GM18526 (cell line): ENCODE measurements around the gene NYAP1.

Experiments
- POLR2A ChIP-seq: IDR thresholded peaks from 3 replicates; pipeline ENCODE4 v1.6.1; 2011; ENCODE audit not compliant: insufficient read length; ENCODE audit errors: extremely low read depth

The NYAP1 gene

DNA sequence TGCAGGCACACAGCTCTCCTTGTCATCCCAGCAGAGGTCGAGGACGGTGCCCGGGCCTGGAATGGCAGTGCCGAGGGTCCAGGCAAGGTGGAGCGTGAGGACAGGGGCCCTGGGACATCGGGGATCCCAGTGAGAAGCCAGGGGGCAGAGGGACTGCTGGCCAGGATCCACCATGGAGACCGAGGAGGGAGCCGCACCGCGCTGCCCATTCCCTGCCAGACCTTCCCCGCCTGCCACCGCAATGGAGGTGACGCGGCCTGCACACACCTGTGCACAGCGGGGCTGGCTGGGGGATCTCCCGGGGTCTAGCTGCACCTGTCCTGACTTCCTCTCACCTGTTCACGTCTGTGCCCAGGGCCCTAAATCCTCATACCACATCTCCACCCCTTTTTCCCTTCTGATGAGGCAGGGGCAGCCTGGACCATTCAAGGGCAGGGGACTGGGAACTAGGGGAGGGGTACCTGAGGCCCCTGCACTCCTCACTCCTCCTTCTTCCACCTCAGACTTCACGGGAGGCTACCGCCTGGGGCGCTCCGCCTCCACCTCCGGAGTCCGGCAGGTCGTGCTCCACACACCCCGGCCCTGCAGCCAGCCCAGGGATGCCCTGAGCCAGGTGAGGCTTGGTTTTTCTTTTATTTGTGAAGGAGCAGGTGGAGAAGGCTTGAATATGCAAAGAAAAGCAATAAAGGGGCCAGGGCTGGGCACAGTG lies 6.9 kb downstream of the NYAP1 start:
- no peak for TF ChIP-seq POLR2A

DNA sequence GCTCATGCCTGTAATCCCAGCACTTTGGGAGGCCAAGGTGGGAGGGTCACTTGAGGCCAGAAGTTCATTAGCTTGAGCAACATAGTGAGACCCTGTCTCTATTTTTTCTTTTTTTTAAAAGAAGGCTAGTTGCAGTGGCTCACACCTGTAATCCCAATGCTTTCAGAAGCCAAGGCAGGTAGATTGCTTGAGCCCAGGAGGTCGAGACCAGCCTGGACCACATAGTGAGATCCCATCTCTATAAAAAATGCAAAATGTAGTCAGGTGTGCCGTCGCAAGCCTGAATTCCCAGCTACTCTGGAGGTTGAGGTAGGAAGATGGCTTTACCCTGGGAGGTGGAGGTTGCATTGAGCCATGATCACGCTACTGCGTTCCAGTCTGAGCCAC lies 7.5 kb downstream of the NYAP1 start:
- TF ChIP-seq POLR2A, result no peak

DNA sequence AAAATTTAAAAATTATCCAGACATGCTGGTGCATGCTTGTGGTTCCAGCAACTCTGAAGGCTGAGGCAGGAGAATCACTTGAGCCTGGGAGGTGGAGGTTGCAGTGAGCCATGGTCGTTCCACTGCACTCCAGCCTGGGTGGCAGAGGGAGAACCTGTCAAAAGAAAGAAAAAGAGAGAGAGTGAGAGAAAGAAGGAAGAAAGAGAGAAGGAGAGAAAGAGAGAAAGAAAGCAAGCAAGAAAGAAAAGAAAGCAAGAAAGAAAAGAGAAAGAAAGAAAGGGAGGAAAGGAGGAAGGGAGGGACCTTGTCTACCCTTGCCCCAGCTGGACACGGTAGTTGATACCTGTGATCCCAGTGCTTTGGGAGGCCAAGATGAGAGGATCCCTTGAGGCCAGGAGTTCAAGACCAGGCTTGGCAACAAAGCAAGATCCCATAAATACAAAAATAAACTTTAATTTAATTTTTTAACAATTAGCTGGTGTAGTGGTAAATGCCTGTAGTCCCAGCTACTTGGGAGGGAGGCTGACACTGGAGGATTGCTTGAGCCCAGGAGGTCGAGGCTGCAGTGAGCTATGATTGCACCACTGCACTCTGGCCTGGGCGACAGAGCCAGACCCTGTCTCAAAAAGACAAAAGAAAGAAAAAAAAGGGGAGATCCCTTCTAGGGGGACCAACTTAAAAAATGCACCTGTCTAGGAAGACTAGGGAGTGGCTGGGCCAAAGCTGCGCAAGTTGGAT lies 9.2 kb downstream of the NYAP1 start:
- no peak for TF ChIP-seq POLR2A

DNA sequence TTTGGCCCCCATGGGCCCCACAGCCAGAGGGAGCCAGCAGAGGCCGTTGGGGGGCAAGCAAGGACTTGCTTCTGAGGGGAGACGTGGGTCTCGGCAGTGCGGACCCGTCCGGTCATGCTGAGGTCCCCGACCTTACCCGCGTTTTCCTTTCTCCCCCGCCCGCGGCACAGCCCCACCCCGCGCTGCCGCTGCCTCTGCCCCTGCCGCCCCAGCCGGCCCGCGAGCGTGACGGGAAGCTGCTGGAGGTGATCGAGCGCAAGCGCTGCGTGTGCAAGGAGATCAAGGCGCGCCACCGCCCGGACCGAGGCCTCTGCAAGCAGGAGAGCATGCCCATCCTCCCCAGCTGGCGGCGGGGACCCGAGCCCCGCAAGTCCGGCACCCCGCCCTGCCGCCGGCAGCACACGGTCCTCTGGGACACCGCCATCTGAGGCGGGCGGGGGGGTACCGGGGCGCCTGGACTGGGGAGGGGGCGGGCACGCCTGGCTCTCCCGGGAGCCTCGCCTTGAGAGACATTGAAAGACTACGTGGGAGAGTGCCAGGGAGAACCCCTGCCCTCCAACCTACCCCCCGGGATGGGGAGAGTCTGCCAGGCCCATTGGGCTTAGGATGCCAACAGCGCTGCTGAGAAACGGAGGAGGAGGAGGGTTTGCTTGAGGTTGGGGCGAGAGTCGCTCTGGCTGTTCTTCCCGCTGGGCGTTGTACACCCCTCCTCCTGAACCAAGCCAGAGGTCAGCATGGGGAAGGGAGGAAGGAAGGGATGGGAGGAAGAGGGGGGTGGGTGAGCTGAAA lies 9.9 kb downstream of the NYAP1 start:
- TF ChIP-seq POLR2A, result no peak

DNA sequence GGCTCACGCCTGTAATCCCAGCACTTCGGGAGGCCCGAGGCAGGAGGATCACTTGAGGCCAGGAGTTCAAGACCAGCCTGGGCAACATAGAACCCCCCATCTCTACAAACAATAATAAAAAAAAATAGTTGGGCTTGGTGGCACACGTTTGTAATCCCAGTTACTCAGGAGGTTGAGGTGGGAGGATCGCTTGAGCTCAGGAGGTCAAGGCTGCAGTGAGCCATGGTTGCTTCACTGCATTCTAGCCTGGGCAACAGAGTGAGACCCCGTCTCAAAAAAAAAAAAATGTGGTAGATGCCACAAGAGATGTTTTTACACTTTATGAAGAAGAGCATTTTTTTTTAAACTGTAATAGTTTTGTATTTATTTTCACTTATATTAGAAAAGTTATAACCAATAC lies 12.8 kb downstream of the NYAP1 start:
- TF ChIP-seq POLR2A, result no peak

DNA sequence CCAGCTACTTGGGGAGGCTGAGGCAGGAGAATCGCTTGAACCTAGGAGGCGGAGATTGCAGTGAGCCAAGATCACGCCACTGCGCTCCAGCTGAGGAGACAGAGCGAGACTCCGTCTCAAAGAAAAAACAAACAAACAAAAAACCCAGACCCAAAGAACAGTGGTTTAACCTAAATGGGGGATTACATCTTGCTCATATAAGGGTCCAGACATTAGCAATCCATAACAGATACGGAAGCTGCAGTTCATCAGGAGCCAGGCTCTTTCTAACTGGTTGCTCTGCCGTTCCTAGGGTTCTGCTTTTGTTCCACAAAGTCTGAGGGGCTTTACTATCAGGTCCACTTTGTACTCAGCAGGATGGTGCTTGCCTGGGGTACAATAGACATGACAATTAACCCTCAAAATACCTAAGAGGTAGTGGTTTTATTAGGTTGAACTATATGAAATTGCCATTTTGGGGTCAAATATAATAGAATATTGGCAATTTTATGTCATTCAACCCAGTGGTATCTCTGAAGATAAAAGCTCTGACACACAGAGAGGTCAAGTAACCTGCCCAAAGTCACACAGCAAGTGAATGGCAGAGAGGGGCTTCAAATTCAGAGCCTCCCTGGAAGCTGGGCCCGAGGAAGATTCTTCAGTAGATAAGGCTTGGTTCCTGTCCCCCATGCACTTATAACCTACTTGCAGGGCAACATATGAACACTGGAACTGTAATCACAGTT lies 21.3 kb downstream of the NYAP1 start:
- TF ChIP-seq POLR2A, result no peak

DNA sequence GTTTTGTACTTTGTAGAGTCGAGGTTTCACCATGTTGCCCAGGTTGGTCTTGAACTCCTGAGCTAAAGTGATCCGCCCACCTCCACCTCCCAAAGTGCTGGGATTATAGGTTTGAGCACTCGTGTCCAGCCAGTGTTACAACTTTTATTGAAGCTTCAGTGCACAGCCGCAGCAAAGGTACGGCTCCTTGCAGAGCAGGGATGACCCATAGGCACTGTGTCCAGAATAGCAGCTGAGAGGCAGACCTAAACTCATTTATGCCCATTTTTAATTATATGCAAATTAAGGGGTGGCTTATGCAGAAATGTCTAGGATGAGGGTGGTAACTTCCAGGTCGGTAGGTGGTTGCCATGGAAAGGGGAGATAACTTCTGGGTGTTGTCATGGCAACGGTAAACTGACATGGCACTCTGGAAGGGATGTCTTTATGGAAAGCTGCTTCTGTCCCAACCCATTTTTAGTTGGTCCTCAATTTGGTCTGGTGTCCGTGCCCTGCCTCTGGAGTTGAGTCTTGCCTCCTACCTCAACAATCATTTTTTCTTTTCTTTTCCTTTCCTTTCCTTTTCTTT lies 22.7 kb downstream of the NYAP1 start:
- TF ChIP-seq POLR2A, result no peak

DNA sequence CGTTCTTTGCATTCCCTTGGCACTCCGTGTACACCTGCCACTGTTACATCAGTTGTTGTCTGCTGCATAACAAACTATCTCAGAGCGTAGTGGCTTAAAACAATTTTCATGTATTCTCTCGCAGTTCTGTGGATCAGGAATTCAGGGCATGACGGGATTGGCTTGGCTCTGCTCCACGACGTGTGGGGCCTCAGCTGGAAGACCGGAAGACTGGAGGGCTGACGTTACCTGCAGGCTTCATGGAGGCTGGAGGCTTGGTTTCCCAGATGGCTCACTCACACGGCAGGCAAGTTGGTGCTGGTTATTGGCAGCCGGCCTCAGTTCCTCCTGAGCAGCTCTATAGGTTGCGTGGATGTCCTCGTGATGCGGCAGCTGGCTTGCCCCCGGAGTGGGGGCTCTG lies 25.5 kb downstream of the NYAP1 start:
- TF ChIP-seq POLR2A, result no peak

DNA sequence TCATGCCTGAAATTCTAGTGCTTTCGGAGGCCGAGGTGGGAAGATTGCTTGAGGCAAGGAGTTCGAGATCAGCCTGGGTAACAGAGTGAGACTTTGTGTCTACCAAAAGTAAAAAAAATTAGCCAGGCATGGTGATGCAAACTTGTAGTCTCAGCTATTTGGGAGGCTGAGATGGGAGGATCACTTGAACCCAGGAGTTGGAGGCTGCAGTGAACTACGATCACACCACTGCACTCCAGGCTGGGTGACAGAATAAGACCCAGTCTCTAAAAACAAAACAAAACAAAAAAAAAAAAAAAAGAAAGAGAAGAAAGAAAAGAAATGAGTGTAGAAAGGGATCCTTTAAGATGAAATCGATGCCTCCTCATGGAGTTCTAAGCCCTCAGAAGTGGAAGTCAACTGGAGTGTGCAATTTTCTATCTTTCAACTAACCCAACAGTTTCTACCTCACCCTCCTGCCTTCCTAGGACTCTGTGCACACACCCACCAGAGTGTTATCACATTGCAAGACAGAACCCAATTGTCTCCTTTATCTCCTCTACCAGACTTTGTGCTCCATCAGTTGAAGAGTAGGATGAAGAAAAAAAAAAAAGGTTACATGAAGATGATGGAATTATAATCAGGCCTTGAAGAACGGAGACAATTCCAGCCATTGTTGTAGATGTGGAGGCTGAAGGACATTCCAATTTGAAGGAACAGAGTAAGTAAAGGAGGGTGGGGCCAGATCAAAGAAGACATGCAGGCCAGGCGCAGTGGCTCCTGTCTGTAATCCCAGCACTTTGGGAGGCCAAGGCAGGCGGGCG lies 26.9 kb downstream of the NYAP1 start:
- TF ChIP-seq POLR2A, result no peak

DNA sequence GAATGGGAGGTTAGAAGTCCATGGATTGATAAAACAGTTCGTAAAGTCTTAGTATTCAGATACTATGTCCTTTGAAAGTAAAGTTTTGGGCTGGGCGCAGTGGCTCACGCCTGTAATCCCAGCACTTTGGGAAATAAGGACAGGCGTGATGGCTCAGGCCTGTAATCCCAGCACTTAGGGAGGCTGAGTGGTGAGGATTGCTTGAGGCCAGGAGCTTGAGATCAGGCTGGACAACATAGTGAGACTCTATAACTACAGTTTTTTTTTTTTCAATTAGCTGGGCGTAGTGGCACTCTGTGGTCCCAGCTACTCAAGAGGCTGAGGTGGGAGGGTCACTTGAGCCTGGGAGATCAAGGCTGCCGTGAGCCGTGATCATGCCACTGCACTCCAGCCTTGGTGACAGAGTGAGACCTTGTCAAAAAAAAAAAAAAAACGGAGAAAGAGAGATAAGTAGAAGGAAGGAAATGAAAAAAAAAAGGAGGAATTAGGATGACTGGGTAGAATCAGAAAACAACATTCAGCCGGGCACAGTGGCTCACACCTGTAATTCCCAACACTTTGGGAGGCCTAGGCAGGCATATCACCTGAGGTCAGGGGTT lies 29.6 kb downstream of the NYAP1 start:
- TF ChIP-seq POLR2A, result no peak

DNA sequence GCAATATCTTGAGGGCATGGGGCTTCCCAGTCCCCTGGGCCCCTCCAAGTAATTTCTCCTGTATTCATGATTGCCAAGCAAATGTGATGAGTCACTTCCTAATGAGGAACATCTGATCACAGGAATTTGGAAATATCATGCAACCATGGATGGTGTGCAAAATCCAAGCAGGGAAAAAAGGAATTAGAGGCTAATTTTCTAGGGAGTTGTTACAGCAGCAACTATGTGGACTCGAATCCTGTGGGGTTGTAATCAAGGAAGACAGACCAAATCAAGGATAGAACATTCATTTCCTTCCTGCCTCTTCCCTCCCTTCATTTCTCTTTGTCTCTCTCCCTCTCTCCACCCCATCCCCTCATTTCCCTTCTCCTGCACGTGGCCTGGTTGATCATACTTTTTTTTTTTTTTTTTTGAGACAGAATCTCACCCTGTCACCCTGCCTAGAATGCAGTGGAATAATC lies 31.4 kb downstream of the NYAP1 start:
- no peak for TF ChIP-seq POLR2A

DNA sequence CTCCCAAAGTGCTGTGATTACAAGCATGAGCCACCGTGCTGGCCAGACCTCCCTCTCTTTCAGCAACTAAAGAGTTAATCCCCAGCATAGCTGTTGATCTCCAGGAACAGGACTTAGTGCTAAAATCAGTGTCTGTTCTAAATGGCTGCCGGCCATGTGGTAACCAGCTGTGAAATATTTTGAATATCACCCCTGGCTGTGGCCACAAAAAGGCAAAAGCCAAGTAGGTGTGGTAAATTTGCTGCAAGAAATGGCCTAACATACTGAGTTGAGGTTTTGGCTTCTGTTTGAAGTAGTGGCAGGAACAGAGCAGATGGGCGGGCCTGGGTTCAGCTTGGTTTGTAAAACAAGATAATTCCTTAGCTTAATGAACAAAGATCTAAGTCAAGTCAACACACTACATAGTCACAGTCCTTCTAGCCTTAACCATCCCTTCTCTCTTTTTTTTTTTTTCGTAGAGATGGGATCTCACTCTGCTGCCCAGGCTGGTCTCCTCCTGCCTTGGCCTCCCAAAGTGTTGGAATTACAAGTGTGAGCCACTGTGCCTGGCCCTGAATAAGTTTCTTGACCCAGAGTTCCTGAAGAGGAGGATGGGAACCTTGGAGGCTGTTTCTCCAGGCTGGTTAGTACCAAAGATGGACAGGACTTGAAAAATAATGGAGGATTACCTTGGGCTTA lies 32.5 kb downstream of the NYAP1 start:
- TF ChIP-seq POLR2A, result no peak

DNA sequence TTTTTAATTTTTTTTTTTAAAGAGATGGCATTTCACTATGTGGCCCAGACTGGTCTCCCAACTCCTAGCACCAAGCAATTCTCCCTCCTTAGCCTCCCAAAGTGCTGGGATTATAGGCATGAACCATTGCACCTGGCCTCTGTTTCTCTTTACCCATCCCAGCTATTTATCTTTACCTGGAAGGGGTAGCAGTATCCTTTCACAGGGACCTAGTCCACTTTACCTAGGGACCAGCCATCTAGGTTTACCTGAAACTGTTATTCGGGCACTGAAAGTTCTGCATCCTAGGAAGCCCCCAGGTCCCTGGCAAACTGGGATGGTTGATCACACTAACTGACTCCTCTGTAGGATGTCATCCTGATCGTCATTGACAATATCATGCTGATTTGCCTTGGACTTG lies 33.6 kb downstream of the NYAP1 start:
- TF ChIP-seq POLR2A, result no peak
